ENCODE data around the gene ARID1B. TPM values are rescaled to one million over a fixed set of nuclear protein-coding genes. Genes with fewer than 3 reads are reported as not detected.

Gene ARID1B
- total RNA-seq, 6 experiments from 2014 or later: 23.2 to 35.3 (median 30.7) TPM

Small RNA genes lying within 50 kb of the gene (microRNA-seq; reads per million reads assigned to microRNA genes)
- 0 reads per million in 2 donors for gene MIR4466

Small RNA genes lying within 50 kb of the gene (small RNA-seq; reads per million reads assigned to genes)
- gene AL355297.2 (0 to 0.10 reads per million in 2 experiments), gene MIR4466 (0 reads per million in 2 experiments)
